Measurements from ENCODE around the gene SEMA5B. TPM values are rescaled to one million over a fixed set of nuclear protein-coding genes. Genes with fewer than 3 reads are reported as not detected.

Gene SEMA5B
- total RNA-seq, 3 donors from 2014 or later (not counting 1 experiment from before 2014, with no cell fraction given) = 0.23 TPM; not detected in 2

- WGBS (ENCODE audit: insufficient coverage) = 61% methylated on average over 6 of the region's 6 CpGs
These were observed 35.4 kb downstream of the SEMA5B start for GRCh38 chr3:122992133-122992532.

GRCh38 chr3:122991236-122991985 is 36.2 kb downstream of the SEMA5B start:
- WGBS (ENCODE audit: insufficient coverage) = 85% methylated on average over 7 of the region's 8 CpGs
- no peaks in the 10 kb centered on the region for H3K9me3 Mint-ChIP-seq
- peaks cover 34 to 68% of the 10 kb centered on the region in 2 donors for H3K27me3 Mint-ChIP-seq (ENCODE audit: low read depth in 2 of 2)
- no peaks in the 10 kb centered on the region for H3K36me3 Mint-ChIP-seq
- Histone ChIP-seq H3K27me3 (ENCODE audit: control insufficient read depth, insufficient read depth, low read length) (peaks cover 5% of the 10 kb centered on the region), H3K4me1 (ENCODE audit: control insufficient read depth, insufficient read depth, low read length) (no peaks in the 10 kb centered on the region), H3K9me3 (ENCODE audit: control insufficient read depth, insufficient read depth, low read length) (no peaks in the 10 kb centered on the region), H3K36me3 (ENCODE audit: control insufficient read depth, insufficient read depth, low read length) (no peaks in the 10 kb centered on the region), H3K27ac (ENCODE audit: low read length) (no peak overlapping the region), H3K4me3 (ENCODE audit: low read length) (no peak overlapping the region)
- no peak for DNase-seq
- H3K27ac Mint-ChIP-seq = no peak overlapping the region
- intact Hi-C loops (cut with micrococcal nuclease) = no loop called here
- TF ChIP-seq, protein P1, sequence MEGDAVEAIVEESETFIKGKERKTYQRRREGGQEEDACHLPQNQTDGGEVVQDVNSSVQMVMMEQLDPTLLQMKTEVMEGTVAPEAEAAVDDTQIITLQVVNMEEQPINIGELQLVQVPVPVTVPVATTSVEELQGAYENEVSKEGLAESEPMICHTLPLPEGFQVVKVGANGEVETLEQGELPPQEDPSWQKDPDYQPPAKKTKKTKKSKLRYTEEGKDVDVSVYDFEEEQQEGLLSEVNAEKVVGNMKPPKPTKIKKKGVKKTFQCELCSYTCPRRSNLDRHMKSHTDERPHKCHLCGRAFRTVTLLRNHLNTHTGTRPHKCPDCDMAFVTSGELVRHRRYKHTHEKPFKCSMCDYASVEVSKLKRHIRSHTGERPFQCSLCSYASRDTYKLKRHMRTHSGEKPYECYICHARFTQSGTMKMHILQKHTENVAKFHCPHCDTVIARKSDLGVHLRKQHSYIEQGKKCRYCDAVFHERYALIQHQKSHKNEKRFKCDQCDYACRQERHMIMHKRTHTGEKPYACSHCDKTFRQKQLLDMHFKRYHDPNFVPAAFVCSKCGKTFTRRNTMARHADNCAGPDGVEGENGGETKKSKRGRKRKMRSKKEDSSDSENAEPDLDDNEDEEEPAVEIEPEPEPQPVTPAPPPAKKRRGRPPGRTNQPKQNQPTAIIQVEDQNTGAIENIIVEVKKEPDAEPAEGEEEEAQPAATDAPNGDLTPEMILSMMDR (IDR thresholded peaks at IDR 0.05) = no peak
- H3K4me1 Mint-ChIP-seq = no peaks in the 10 kb centered on the region
- no peak for ATAC-seq
- H3K4me3 Mint-ChIP-seq = no peak overlapping the region

More at GRCh38 chr3:122992133-122992532, 35.4 kb downstream of the SEMA5B start:
- Mint-ChIP-seq H3K4me1 (no peaks in the 10 kb centered on the region), H3K4me3 (no peak overlapping the region), H3K27me3 (ENCODE audit: low read depth in 2 of 2) (peaks cover 30 to 61% of the 10 kb centered on the region in 2 donors), H3K27ac (no peak overlapping the region), H3K9me3 (no peaks in the 10 kb centered on the region), H3K36me3 (no peaks in the 10 kb centered on the region)
- Histone ChIP-seq H3K4me1 (ENCODE audit: control insufficient read depth, insufficient read depth, low read length) (no peaks in the 10 kb centered on the region), H3K27ac (ENCODE audit: low read length) (no peak overlapping the region), H3K36me3 (ENCODE audit: control insufficient read depth, insufficient read depth, low read length) (no peaks in the 10 kb centered on the region), H3K27me3 (ENCODE audit: control insufficient read depth, insufficient read depth, low read length) (peaks cover 5% of the 10 kb centered on the region), H3K4me3 (ENCODE audit: low read length) (no peak overlapping the region), H3K9me3 (ENCODE audit: control insufficient read depth, insufficient read depth, low read length) (no peaks in the 10 kb centered on the region)
- intact Hi-C loops (cut with micrococcal nuclease) = no loop called here
- TF ChIP-seq, protein P1 (IDR thresholded peaks at IDR 0.05) = no peak
- DNase-seq (no peak), ATAC-seq (no peak)

DNA sequence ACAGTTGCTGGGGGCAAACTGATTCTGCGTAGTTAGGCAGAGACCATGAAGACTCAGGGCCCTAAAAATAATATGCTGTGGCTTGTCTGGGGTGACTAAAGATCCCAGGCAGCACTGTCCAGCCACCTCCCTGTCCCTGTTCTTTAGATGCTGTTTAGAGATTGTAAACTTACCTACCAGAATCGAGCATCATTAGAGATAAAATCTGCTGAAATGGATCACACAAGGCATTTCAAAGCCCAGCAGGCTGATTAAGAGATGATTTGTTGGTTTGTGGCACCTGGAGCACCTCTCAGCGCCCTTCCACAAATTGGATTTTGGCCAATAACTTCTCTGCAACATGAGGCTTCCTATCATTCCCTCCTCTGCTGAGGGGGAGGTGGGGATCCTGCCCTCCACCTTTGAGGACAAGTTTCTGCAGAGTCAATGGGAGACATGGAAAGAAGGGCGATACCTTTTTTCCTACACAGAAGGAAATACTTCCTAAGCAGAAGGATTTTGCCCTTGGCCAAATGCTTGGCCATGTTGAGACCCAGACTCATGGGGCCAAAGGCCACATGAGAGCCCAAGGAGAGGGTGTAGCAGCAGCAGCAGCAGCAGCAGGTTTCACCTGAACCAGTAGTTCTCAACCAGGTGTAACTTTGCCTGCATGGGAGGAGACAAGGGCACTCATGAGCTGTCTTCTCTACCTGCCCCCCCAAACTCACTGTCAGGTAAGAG is 37.5 kb downstream of the SEMA5B start:
- H3K4me3 ChIP-seq (ENCODE audit: low read length) = no peak overlapping the region
- no peak overlapping the region for H3K27ac ChIP-seq (ENCODE audit: low read length)
- DNase-seq = no peak
- H3K36me3 ChIP-seq (ENCODE audit: control insufficient read depth, insufficient read depth, low read length) = no peaks in the 10 kb centered on the region
- WGBS (ENCODE audit: insufficient coverage) = 86% methylated on average over 4 of the region's 4 CpGs
- no peak for ATAC-seq
- Mint-ChIP-seq H3K36me3 (no peaks in the 10 kb centered on the region), H3K27ac (no peak overlapping the region), H3K4me3 (no peak overlapping the region), H3K27me3 (ENCODE audit: low read depth in 2 of 2) (peaks cover 43 to 82% of the 10 kb centered on the region in 2 donors), H3K9me3 (no peaks in the 10 kb centered on the region), H3K4me1 (no peaks in the 10 kb centered on the region)
- intact Hi-C loops (cut with micrococcal nuclease) = no loop called here
- H3K4me1 ChIP-seq (ENCODE audit: control insufficient read depth, insufficient read depth, low read length) = no peaks in the 10 kb centered on the region
- H3K9me3 ChIP-seq (ENCODE audit: control insufficient read depth, insufficient read depth, low read length) = no peaks in the 10 kb centered on the region
- peaks cover 5% of the 10 kb centered on the region for H3K27me3 ChIP-seq (ENCODE audit: control insufficient read depth, insufficient read depth, low read length)
- TF ChIP-seq, protein P1 (IDR thresholded peaks at IDR 0.05) = no peak

Data from natural killer cell (primary cell).